ENCODE data around the gene ACAD8.

The ACAD8 gene

DNA sequence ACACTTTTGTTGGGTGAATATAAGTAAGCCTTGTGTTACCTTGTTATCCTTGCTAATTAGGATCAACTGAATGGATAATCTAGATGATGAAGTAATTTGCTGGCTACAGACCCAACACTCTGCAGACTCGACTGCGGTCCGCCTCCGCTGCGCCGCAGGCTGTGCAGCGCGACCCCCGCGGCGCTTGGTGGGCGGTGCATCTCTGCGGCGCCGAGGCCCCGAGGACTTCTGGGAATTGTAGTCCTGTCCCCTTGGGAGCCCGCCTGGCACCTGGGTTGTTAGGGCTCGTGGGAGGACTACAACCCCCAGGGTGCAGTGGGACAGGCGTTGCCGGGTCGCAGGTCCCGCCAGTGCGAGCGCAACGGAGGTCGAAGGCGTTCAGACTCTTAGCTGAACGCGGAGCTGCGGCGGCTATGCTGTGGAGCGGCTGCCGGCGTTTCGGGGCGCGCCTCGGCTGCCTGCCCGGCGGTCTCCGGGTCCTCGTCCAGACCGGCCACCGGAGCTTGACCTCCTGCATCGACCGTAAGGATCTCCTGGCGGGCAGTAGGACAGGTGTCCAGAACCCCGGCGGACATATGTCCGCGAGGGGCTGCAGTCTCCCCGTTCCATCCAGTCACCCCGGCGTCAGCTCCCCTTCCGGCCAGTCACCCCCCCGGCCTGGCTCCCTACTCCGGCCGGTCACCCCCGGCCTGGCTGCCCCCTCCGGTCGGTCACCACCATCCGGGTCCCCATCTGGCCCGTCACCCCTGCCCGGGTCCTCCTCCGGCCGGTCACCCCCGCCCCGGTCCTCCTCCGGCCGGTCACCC lies at the start of gene ACAD8, which contains the start of gene THYN1:
Gene ACAD8 (plus strand): TSS at position 381 of the 806 bp plus-strand sequence. CDS start 33 bp downstream, at position 414.
Gene THYN1 (minus strand): TSS at position 165 of the 806 bp plus-strand sequence. CDS start 470 bp downstream, outside the sequence.
- peak; percentile 76 to 99 (median 96) for DNase-seq

DNA sequence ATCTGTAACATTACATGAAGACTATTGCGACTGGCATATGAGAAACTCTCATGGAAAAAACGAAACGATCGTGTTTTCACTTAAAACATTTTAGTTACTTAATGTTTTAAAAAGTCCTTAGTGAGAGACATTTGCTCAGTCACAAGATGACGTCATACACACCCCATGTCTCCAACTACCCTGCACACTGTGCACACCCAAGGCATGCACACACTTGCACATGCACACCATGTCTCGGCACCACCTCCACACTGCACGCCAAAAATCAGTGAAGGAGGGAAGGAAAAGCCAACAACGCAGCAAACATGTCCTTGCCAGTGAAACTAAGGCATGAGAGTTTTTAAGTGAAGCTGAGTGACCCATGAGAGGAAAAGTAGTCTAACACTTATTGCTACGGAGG lies 47.6 kb upstream of the ACAD8 start:
- DNase-seq: no peak

DNA sequence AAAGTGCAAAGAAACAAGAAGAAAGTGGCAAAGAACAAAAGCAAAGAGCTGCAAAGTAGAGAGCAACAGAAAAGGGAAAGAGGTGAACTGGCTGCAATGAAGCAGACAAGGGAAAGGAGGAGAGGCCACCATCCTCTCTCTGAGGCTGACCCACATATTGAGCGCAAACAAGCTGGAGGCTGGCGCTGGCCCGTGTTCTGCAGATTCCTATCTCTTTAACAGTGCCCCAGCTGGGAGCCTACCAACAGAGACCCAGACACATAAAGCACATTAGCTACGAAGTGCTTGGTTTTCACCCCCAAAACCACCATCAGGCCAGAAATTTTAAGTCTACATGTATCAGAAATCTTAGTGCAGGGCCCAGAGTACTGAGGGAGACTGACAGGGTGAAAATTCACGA lies 47.2 kb upstream of the ACAD8 start:
- no peak for DNase-seq

DNA sequence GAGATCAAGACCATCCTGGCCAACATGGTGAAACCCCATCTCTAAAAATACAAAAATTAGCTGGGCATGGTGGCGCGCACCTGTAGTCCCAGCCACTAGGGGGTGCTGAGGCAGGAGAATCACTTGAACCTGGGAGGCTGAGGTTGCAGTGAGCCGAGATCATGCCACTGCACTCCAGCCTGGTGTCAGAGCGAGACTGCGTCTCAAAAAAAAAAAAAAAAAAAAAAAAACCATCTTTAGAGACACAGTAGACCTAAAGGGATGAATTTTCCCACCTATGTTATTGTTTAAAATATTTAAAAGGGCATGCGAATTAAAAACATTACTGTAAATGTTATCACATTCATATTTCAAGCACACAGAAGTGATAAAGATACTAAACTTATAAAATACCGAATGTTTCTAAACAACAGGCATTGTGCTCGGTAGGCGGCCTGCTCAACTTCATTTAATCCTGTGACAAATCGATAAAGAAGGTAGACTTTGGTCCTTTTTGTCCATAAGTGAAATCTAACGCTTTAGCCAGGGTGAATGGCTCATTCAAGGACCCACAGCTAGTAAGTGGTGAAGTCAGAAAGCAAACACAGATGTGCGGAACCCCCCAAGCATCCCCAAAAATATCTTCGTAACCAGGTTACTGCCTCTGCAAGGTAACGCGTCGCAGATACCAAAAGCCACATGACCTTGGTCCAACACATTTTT lies 45.7 kb upstream of the ACAD8 start:
- DNase-seq: no peak

DNA sequence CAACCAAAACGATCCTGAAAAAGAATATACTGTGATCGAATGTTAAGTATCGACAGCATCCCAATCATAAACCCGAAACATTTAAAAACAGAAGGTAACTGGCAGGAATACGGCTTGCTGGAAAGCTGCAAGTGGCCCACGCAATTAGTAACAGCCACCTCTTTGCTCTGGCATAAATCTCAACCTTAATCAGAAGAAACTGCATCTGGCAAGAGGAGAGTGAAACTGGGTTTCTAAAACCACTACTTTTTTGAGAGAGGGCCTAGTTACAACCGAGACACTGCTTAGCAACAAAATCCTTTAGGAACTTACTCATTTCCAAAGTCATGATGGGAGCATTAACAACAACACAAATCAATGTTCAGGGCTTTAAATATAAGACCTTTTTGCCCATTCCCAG lies 37.5 kb upstream of the ACAD8 start:
- no peak for DNase-seq

DNA sequence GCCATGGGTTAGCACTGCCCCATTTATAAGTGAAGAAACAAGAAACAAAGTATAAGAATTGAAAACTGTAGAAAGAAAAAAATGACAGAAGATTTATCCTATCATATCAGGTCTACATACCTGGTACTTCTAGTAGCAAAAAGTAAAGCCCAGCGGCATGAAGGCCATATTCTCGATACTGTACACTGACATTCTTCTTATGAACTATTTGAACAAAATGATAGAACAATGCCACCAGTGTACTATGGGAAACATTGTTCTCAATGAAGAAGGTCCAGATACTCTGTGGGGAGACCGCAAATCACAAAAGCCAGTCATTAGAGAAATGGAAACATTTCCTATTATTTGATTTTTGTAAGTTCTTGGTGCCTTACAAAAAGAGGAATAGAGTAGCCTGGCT lies 36.6 kb upstream of the ACAD8 start:
- no peak for DNase-seq

DNA sequence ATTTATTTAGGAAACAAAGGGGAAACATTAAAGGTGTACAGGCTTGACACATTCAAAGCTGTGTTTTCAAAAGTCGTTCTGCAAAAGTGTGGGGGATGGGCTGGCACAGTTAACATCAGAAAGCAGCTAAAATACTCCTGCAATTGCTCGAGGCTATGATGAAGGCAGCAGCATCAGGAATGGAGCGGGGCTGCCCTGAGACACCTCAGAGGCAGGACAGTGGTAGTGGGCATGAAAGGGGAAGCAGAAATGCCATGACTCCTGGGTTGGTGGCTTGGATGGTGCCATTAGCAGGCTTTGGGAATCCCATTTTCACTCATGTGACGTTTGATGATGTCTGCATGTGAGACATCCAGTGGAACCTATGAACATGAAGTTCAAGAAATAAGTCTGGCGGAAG lies 30.2 kb upstream of the ACAD8 start:
- no peak for DNase-seq

DNA sequence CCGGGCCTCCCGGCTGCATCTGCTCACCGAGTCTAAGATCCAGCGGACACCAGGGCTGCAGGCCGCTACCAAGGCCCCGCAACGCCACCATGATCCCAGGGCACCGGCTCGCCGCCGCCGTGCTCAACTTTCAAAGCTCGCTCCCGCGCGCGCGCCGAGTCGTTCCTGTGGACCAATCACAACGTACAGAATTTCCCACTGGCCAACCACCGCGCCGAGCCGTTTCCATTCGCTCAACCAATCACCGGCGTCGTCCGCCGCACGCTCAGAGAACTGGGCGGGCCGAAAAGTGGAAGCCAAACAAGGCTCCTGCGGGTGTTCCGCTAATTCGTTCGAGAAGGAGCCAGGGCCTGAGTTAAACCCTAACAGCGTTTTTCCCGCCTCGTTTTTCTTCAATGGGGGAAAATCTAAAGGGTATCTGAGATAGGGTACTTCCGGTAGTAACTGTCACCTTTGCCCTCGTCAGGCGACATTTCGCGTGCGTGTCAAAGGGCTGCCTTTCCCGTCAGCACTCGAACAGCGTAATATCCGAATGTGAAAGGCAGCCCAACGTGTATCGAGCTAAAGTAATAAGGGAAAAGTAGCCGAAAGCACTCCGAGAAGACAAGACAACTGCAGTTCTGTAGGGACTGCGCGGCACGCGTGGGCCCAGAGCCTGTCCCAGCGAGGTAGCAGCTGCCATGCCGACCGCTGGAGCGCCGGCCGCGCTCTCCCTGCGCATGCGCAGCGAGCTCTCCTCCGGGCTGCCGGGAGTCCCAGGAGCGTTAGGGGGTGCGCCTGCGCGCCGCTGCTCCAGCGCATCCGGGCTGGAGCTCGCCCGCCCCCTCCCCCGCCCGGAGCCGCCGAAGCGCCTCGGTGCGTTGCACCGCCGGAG lies 29.3 kb upstream of the ACAD8 start, which contains the start of the genes NCAPD3 and VPS26B:
Gene NCAPD3 (minus strand): TSS at position 132 of the 874 bp plus-strand sequence. CDS start 41 bp downstream, at position 91.
Gene VPS26B (plus strand): TSS at position 836 of the 874 bp plus-strand sequence. CDS start 452 bp downstream, outside the sequence.
- peak; percentile 61 to 98 (median 93) for DNase-seq

DNA sequence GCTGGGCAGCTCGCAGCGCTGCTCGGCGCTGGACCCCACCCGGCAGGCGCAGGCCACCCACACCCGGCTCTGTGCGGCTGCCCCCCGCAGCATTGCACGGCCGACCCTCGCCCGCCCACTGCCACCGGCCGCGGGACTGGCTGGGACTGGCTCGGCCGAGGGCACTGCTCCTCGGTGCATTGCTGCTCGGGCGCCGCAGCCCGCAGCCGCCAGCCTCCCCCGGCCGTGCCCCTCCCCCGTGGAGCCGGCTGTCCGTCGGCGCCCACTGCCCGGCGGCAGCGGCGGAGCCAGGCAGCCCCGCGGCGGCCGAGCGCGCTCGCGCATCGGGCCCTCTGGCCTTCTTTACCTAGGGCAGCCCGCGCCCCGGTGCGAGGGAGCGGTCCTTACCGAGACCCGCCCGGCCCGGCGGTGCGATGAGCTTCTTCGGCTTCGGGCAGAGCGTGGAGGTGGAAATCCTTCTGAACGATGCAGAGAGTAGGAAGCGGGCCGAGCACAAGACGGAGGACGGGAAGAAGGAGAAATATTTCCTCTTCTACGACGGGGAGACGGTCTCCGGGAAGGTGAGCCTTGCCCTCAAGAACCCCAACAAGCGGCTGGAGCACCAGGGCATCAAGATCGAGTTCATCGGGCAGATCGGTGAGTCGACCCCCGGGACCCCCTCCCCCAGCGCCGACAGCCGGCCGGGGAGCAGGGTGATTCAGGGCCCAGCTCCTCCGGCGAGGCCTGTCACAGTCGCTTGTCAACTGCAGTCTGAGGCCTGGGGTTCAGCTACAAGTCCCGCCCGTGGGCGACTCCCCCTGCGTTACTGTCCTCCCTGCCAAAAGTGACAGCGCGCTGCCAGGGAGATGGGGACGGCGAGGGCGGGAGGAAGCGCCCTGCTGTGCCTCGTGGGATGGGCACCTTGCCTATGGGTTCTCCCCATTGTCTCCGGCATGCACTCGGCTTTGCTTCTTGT lies 28.4 kb upstream of the ACAD8 start:
- peak in 56 of 58 donors; percentile 8 to 82 (median 58) for DNase-seq

DNA sequence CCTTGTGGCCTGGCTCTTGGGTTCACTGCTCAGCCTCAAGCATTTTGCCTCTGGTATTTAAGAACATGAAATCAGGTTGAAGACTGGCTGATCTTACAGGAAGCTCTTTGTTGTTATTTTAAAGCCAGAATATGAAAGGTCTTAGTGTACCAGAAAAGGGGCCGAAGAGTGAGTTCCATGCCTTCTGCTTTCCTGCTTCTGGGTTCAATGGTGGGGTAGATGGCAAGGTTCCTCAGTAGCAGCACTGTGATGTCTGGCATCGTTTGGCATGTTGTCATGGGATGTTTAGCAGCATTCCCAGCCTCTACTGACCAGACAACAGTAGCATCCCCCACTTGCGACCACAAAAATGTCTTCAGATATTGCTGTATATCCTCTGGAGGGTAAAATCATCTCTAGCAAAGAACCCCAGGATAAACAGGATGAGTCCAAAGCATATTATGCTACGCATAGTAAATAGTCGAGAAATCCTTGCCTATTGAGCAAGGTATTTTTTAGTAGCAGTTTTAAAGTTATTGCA lies 26.5 kb upstream of the ACAD8 start:
- DNase-seq: no peak

DNA sequence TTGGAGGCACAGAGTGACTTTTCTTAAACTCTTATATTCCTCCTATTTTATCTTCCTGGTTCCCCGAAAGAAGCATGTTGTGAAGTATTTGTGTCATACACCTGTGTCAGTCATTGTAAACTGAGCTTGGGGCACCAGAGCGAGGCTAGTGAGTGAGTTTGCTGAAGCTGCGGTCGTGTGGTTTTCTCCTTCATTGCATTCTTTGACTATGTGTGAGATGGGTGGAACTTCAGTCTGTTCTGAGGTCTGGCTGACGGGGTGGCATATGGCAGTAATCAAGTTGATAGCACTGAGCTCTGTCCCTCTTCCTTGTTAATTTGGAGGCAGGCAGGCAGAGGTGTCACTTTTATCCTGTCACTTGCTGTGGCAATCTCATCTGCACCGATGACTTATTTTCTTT lies 24.7 kb upstream of the ACAD8 start:
- no peak for DNase-seq

DNA sequence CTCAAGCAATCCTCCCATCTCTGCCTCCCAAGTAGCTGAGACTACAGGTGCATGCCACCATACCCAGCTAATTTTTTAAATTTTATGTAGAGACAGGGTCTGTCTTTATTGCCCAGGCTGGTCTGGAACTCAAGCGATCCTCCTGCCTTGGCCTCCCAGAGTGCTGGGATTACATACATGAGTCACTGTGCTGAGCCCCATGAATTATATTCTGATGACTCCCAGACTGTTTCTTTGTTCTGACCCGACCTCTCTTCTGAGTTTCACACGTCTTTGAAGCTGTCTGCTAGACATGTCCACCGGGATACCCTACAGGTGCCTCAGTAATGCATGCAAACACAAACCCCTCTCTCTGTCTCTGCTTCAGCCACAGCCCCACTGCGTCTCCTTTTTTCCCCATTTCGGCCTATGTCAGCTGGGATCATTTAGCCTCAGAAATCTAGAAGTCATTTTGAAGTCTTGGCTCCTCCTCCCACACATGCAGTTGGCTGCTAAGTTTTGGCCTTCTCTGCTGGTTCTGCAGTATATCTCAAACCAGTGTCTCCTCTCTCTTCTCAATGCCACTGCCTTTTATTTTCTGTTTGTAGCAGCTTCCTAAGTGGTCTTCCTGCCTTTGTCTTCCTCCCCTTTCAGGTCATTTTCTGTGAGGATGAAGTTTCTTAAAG lies 24.1 kb upstream of the ACAD8 start:
- no peak for DNase-seq

DNA sequence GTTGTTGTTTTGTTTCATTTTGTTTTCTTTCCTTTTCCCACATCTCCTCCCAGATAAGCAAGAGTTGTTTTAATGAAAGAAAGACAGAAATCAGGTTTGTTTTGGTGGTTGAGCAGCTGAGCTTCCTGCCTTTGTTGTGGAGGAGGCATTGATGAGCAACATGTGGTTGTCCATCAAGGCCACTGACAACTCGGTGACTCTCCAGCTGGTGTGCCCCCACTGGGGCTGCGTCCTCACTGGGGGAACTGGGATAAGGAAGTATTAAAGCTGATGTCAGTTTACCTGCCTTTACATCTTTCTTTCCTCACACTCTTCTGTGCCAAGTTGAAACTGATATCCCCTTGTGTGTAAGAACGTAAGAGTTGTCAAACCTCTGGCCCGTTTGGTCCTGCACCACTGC lies 23.0 kb upstream of the ACAD8 start:
- DNase-seq: no peak

DNA sequence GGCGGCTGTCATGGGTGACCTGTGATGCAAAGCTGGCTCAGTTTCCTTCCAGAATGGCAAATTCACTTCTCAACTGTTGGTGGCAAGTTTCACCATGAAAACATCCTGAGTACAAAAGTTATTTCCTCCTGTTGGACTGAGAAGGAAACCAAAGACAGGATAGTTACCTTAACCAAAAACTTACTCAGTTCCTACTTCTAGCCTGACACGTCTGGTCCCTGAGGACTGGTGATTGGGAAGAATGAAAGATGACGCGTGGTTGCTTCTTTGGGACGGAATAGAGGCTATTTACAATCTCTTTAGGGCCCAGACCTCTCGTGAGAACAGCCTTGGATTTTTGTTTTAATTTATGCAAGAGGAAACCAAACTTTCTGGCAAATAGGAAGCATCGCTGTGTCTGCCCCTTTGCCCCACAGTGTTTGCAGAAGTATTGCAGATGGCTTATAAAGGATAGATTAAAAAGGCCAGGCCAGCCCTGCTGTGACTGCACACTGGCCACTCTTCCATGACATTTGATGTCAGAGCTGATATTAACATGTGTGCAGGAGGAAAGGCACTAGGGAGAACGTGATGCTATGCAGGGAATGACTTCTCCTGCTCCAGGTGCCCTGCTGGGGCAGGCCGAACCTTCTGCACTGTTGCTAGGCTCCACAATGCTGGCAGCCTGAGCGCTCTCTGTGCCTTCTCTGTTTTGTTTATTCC lies 21.3 kb upstream of the ACAD8 start:
- no peak for DNase-seq

DNA sequence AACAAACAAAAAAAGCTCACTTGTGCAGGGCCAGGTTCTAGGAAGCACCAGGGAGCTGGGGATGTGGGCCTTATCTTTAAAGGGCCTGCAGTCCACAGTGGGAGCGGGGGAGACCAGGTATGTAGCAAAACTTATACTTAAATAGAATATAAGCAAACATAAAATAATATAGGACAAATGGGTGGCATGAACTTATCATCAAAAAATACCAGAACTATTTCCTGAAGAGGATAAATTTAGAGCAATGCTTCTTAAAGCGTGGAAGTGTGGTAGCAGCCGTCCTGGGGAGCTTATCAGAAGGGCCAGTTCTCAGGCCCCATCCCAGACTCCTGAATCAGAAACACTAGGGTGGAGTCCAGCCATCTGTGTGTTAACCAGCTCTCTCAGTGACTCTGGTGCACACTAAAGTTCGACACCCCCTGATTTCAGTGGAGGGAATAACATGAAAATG lies 19.6 kb upstream of the ACAD8 start:
- DNase-seq: no peak

DNA sequence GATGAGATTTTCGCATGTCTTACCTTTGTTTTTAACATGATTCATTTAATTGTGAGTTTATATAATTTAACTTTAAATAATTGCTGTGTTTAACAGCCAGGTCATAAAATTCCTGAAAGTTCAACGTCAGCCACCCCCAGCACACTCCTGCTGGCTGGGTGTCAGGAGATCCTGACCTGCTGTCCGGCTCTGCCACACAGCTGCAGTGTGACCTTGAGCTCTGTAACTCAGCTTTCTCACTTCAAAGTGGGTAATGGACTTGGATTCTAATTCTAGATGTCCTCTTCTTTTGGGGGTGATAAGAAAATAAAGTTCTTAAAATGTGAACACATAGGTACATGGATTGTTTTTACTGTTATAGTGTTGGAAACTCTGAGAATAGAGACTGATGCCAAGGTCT lies 18.0 kb upstream of the ACAD8 start:
- DNase-seq: no peak

DNA sequence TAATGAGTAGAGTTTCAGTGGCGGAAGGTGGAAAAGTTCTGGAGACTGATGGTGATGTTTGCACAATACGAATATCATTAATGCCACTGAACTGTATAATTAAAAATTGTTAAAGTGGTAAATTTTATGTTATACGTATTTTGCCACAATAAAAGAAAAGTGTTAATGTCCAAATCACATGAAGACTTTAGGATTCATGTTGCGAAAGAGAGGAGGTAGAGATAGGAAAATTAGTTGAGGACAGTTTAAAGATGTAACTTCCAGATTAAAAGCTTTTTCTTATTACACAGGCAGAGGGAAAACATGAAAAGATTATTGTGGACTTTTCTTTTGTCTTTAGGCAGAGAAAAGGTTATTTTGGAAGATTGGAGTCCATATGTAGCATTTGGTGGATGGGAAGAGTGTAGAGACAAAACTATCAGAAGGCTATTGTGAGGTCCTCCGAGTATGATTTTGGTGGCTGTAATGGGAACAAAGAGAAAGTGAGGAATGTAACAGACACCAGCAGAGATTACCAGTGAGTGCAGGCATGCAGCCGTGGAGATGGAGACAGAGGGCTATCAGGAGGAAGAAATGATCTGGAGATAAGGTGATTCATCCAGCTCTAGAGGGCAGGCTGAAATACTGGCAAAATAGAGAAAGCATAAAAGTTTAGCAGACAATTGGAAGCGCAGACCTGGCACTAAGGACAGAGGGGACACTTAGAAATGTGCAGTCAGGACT lies 16.4 kb upstream of the ACAD8 start:
- no peak for DNase-seq

DNA sequence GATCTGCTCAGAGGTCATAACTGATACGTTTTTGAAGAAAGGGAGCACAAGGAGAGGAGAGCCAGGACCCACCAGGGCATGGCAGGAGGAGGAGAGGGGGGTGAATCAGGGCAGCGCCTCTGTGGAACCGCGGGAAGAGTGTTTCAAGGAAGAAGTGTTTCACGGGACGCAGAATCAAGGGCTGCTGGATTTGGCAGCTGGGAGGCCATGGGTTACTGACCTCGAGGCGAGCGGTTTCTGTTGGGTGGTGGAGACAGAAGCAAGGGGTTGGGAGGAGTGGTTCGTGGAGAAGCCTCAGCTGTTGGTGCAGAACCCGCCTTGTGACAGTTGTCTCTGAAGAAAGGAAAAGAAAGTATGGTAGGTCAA lies 15.8 kb upstream of the ACAD8 start:
- no peak for DNase-seq
